ENCODE results near the gene CSTF1.

The CSTF1 gene

GRCh38 chr20:56430957-56431356 is 38.5 kb downstream of the CSTF1 start:
- no peak for DNase-seq

GRCh38 chr20:56431471-56431870 is 39.0 kb downstream of the CSTF1 start:
- peak; percentile 11 for DNase-seq

- DNase-seq: no peak
These were observed 40.9 kb downstream of the CSTF1 start for GRCh38 chr20:56433221-56433879.

GRCh38 chr20:56433880-56434255 is 41.4 kb downstream of the CSTF1 start:
- no peak for DNase-seq

- no peak for DNase-seq
These were observed 44.9 kb downstream of the CSTF1 start for GRCh38 chr20:56437196-56437960.

GRCh38 chr20:56438284-56438683 is 45.8 kb downstream of the CSTF1 start:
- no peak for DNase-seq

- DNase-seq: no peak
These were observed 47.4 kb downstream of the CSTF1 start for GRCh38 chr20:56439771-56440291.

GRCh38 chr20:56440346-56441007 is 48.0 kb downstream of the CSTF1 start:
- DNase-seq: no peak

GRCh38 chr20:56442389-56443365 is 50.2 kb downstream of the CSTF1 start:
- no peak for DNase-seq

GRCh38 chr20:56443654-56444540 is 51.5 kb downstream of the CSTF1 start:
- peak; percentile 16 for DNase-seq

- no peak for DNase-seq
These were observed 52.7 kb downstream of the CSTF1 start for GRCh38 chr20:56445130-56445529.

GRCh38 chr20:56445540-56445939 is 53.1 kb downstream of the CSTF1 start:
- no peak for DNase-seq

- DNase-seq: no peak
These were observed 54.8 kb downstream of the CSTF1 start for GRCh38 chr20:56447227-56447626.

- DNase-seq: no peak
These were observed 57.0 kb downstream of the CSTF1 start for GRCh38 chr20:56449459-56449858.

- DNase-seq: peak; percentile 24
These were observed 58.8 kb downstream of the CSTF1 start for GRCh38 chr20:56451056-56451765.

GRCh38 chr20:56453352-56453751 is 60.9 kb downstream of the CSTF1 start:
- DNase-seq: no peak

- DNase-seq: no peak
These were observed 62.3 kb downstream of the CSTF1 start for GRCh38 chr20:56454754-56455153.

Data from NCI-H82 (cell line).